C4-2B (cell line): Measurements from ENCODE around the gene PARP12.

Experiments used
- CTCF ChIP-seq: fragments of 450-650 bp; conservative IDR thresholded peaks from 2 replicates; pipeline ENCODE4 v1.5.1; 2017; ENCODE audit warnings: mild to moderate bottlenecking
- ZFX ChIP-seq: fragments of 450-650 bp; IDR thresholded peaks from 2 replicates; pipeline ENCODE4 v1.6.1; 2017

GRCh38 chr7:140048138-140048537 lies 14.6 kb downstream of the PARP12 start:
- no peak for TF ChIP-seq CTCF
- no peak for TF ChIP-seq ZFX
